ENCODE results near the gene PTTG1IP.

GRCh38 chr21:44898851-44899767 lies 25.6 kb upstream of the PTTG1IP start:
- no peak for TF ChIP-seq CTCF (conservative IDR thresholded peaks at IDR 0.05; ENCODE audit: low read length)
- TF ChIP-seq EZH2phosphoT487 (IDR thresholded peaks at IDR 0.05; ENCODE audit: borderline replicate concordance, low read depth, low read length): no peak

Measured in OCI-LY7 (cell line).